GM18519 (cell line): ENCODE results near the gene TDO2.
"Not testable (repeated sequence)": the region's sequence is repeated elsewhere in the genome, so short reads cannot be mapped to it uniquely, and the experiment has no call there.

Experiments
- ATAC-seq: cut with Tn5 transposase; IDR thresholded peaks from one replicate; pipeline ENCODE4 v1.9.1; 2021; ENCODE audit warnings: mild to moderate bottlenecking, moderate library complexity; ENCODE audit not compliant: unreplicated experiment, low FRiP score

The TDO2 gene

DNA sequence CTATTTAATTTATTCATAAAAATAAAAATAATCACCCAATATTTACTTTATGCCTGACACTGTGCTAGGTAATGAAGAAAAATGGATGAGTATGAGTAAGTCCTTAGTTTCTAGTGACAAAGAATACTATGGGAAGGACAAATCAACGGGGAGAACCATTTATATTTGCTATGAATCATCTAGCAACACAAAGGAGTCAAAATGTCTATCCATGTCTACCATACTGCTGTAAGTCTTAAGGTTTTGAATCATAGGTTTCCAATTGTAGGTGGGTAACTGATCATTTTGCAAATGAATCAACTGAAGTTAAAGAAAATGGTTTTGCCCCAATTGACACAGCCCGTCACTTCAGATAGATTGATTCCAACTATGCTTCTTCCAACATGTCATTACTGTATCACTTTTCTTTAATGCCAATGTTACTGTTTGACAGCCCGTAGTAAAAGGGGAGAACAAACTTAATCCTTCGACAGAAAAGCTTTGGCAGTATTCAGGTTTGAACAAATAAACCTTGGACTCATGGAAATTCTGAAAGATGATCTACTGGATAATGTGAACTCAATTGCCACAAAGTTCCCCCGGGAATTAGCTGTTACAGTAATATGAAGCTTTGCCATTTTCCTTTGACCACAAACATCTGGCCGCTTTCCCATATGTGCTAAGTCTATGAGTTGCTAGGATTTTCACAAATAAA lies 3.2 kb downstream of the TDO2 start:
- no peak for ATAC-seq

- no peak for ATAC-seq
Observed at GRCh38 chr4:155907556-155907955, 4.1 kb downstream of the TDO2 start.

GRCh38 chr4:155908187-155909139 lies 5.0 kb downstream of the TDO2 start:
- ATAC-seq = no peak

GRCh38 chr4:155909615-155910226 lies 6.2 kb downstream of the TDO2 start:
- ATAC-seq = no peak

DNA sequence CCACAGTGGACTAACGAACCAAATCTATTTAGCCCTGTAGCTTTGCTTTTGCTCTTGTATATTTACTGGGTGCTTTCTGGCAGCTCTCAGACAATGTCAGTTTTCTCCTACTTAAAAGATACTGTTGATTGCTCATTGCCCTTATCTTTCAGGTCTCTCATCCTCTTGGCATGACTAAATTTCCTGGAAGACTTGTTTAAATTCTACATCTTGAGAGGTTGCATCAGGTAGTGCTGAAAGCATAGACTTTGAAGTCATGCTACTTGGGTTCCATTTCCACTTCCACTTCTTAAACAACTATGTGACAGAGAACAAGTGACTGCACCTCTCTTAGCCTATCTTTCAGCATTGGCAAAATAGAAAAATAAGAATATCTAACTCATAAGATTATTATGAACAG lies 8.4 kb downstream of the TDO2 start:
- ATAC-seq = no peak

DNA sequence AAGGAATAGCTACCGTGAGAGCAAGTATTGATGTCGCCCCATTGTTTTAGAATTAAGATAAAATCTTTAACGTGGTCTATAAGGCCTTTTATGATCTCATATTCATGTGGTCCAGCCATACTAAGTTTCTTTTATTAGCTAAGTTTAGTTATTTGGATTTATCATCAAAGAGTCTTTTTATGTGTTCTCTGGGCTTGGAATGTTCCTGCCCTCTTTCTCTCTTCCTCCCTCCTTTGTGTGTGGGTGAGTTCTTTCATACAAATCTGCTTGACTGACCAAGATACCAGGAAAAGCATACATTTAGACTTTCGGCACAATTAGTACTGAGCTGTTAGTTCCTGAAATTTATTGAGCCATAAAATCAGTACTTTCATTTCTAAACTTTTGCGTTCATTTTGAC lies 11.3 kb downstream of the TDO2 start:
- no peak for ATAC-seq

DNA sequence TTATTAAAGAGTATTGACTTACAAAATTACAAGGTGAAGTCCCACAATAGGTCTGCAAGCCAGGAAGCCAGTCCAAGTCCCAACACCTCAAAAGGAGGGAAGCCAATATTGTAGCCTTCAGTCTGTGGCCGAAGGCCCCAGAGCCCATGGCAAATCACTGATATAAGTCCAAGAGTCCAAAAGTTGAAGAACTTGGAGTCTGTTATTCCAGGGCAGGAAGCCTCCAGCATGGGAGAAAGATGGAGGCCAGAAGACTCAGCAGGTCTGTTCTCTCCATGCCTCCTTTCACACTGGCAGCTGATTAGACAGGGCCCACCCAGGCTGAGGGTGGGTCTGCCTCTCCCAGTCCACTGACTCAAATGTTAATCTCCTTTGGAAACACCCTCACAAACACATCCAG lies 18.1 kb downstream of the TDO2 start:
- no peak for ATAC-seq

- no peak for ATAC-seq
Observed at GRCh38 chr4:155924637-155925036, 21.1 kb downstream of the TDO2 start.

DNA sequence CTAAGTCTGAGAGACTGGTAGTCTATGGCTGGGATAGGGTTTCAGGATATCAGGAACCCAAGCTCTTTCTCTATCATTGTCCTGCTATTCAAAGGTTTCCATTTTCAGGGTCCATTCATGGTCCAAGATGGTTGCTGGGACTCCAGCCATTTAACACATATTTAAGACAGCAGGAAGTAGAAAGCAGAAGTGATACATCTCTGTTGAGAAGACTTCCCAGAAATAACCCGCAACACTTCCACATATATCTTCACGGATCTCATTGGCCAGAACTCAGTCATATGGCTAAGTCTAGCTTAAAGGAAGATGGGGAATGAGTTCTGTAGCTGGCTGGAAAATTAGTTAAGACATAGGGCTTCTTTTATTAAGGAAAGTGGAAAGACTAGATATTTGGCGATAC lies 26.3 kb downstream of the TDO2 start:
- ATAC-seq = no peak

GRCh38 chr4:155930330-155930729 lies 26.8 kb downstream of the TDO2 start:
- no peak for ATAC-seq

GRCh38 chr4:155931634-155932033 lies 28.1 kb downstream of the TDO2 start:
- no peak for ATAC-seq

DNA sequence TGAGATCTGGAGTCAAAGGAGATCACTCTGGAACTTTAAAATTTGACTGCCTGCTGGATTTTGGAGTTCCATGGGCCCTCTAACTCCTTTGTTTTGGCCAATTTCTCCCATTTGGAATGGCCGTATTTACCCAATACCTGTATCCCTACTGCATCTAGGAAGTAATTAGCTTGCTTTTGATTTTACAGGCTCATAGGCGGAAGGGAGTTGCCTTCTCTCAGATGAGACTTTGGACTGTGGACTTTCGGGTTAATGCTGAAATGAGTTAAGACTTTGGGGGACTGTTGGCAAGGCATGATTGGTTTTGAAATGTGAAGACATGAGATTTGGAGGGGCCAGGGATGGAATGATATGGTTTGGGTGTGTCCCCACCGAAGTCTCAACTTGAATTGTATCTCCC lies 31.1 kb downstream of the TDO2 start:
- not testable (repeated sequence) for ATAC-seq

- ATAC-seq = no peak
Observed at GRCh38 chr4:155935389-155935986, 32.0 kb downstream of the TDO2 start.

DNA sequence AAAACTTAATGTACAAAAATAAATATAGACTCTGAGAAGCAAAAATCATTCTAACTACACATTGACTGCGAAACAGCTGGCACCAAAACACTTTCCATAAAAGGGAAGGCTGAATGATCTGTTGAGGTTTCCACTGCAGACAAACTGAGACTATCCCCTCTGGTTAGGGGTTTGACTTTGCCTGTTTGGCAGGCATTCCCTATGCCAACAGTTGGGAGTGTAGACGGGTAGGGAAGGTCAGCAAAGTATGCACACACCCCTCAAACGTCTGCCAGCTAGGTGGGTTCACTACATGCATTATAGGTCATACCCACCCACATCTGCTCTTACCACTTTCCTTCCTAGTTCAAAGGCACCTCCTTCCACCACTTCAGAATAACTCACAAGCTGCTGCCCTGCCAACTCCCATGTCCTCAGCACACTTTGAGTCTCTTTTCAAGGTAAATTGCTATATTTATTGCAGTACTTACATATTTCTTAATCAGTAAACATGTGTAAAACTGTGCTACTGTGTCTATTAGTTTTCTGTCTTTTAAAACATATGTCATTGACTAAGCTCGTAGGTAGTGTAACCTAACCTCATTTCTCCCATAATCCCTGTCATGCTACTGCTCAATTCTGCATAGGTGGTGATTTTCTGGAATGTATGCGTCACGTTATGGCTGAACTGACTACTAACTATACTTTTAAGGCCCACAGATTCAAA lies 37.7 kb downstream of the TDO2 start:
- ATAC-seq = no peak

- no peak for ATAC-seq
Observed at GRCh38 chr4:155941820-155942219, 38.3 kb downstream of the TDO2 start.

DNA sequence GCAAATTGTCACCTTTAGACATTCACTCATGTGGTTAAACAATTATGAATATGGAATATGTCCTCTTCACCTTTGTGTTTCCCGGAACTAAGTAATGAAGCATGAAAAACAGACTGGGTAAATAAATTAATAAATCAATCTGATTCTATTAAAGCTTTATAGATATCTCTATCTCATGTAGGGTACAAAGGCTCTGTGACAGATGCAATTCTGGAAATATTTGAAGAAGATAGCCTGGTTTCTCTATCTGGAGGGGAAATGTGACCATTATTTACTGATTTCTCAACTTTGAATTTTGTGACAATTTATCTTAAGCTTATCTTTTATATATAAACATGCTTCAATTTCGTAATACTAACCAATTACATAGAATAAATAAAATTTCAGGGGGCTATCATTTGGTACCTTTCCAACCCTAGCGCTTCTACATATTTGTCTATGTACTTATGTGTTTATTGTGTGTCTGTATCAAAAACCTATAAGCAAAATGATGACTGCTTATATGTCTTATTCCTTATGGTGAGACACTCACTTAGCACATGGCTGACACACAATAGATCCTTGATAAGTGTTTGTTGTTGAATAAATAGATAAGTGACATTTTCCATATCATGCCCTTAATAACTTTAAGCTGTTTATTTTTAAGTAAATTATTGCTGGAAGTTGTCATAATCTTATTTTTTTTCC lies 40.3 kb downstream of the TDO2 start:
- no peak for ATAC-seq

DNA sequence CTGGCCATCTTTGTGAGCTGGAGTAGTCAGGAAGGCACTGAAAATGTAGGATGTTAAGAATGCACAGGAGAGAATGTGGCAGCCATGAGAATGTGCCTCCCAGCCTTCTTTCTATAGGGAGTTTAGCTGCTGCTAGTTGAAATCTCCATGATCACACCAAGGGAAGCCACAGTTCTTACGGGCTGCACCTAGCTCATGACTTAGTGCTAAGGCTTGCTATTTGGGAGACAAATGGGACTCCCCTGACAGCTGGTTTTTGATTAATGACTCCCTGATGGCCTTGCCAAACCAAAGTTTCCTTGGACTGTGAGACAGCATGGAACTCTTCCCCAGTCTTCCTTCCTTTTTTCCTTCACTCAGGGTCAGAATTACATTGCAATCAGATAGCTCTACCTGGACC lies 41.0 kb downstream of the TDO2 start:
- ATAC-seq = no peak

GRCh38 chr4:155946486-155946885 lies 43.0 kb downstream of the TDO2 start:
- ATAC-seq = no peak

- no peak for ATAC-seq
Observed at GRCh38 chr4:155948541-155948940, 45.0 kb downstream of the TDO2 start.

- ATAC-seq = no peak
Observed at GRCh38 chr4:155950461-155950860, 47.0 kb downstream of the TDO2 start.
